HG03103 (cell line): ENCODE results near the gene REXO4.
"Not testable (repeated sequence)": the region's sequence is repeated elsewhere in the genome, so short reads cannot be mapped to it uniquely, and the experiment has no call there.

Source experiments
- ATAC-seq: cut with Tn5 transposase; IDR thresholded peaks from one replicate; pipeline ENCODE4 v1.9.1; 2021; ENCODE audit warnings: low read depth; ENCODE audit not compliant: unreplicated experiment

REXO4 gene

DNA sequence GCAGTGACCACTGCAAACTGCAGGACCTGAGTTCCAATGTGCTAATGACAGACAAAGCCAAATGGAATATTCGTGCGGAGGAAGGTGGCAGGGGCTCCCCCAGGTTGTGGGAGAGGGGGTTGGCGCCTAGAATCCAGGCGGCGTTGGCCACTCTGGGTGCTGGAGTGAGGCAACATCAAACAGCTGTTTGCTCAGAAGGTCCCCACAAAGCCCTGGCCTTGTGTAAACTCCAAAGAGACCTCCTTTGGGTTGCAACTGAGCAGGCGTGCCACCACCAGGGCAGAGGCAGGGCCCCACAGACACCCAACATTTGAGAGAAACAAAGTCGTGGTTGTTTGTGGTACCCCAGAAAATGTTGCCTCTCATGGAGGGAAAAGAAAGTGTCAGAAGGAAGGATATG is 27.1 kb downstream of the REXO4 start:
- no peak for ATAC-seq

DNA sequence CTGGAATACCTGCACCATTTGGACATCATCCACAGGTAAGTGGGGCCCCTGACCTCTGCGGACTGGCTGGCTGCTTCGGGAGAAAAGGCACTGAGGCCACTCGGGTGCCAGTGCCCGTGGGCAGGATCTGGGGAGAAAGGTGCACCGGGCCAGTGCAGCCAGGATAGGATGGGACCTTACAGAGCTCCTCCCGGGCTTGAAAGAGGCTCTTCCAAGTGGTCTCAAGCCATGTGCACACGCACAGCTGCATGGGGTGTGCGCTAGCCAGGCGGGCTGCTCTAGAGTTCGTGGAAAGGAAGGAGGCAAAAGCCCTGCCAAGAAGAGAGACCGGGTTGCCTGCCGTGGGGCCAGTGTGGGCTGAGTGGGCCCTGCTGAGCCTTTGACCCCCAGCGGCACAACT is 28.2 kb downstream of the REXO4 start:
- ATAC-seq = no peak

DNA sequence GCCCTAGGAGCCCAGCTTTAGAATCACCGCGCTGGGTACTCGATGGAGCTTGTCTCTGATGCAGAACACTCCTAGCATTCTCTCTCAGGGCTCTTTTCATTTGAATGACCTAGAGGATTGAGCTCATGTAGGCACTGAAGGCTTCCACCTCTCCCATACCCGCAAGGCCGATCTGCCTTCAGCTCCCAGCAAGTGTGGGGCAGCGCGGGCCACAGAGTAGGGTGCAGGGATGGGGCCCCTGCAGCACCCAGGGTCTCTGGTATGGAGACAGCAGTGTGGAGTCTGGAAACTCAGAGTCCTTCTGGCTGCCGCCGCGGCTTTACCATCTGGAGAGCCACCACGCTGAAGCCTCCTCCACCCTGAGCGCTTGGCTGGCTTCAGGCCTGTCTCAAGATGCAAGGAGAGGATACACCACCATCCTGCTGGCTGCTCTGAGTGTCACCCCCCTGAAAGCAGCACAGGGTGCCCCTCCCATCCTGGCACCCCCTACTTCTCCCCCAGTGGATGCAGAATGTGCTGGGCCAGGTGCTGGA is 28.7 kb downstream of the REXO4 start:
- ATAC-seq = no peak

DNA sequence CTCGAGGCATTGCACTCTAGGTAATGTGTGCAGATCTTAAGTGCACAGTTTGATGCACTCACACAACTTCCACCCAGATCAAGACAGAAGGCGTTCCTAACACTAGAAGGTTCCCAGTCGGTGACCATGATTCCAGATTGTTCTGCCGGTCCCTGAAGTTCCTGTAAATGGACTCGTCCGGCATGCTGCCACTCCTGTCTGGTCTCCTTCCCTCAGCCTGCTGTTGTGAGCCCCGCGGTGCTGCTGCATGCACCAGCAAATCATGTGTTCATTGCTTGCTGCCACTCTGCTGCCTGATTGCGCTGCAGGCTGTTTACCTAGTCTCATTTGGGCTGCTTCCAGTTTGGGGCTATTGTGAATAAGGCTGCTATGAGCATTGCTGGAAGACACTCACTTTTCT is 30.1 kb downstream of the REXO4 start:
- ATAC-seq = no peak

DNA sequence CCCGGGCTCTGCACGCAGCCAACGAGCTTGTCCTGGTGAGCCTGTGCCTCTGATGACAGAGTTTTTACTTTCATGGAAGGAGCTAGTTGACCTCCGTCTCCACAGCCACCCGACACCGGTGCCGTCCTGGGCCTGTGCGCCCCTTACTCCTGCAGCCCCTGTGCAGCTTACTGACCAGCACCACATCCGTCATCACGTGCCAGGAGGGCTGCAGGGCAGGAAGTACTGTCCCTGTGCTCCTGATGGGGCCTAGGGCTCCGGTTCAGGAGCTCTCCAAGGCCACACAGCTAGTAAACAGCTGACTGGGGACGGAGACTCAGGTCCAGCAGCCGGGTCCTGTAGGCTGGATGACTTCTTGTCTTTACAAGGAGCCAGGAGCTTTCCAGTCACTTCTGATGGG is 31.5 kb downstream of the REXO4 start:
- ATAC-seq = no peak

DNA sequence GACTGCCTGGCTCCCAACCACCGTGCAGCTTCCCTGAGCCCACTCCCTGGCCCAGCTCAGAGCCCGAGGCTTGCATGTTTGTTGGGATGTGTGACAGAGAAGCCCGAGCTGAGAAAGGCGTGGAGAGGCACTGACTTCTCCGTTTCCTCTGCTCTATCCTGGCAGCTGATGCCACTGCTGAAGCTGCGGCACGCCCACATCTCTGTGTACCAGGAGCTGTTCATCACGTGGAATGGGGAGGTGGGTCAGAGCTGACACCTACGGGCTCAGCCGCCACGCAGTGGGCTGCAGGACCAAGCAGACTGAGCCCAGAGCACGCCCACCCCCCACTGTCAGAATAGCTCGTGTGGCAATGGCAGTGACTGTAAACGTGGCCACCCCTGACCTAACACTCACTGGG is 32.4 kb downstream of the REXO4 start:
- no peak for ATAC-seq

DNA sequence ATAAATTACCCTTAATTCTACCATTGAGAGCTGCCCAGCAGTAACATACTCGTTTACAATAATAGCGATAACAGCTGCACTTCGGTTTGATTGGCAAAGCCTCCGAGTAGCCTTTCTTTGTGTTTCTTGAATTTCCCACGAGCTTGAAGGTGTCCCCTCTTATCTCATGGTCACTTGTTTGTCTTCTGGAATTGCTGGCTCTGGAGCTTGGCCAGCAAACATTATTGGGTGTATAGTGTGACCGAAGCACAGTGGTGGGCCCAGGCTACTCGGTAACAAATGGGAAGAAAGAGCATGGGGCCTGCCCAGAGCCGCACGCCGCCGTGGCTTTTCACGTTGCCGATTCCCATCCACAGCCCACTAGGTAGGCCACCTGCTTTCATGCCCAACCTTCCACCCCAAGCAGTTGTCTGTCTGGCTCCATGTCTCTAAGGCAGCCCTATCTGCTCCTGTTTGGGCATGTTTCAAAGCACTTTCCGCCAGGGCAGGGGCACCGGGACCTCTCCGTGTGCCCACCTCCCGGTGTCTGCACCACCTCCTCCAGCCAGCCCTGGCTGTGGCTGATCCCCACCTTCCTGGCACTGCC is 33.0 kb downstream of the REXO4 start:
- no peak for ATAC-seq

DNA sequence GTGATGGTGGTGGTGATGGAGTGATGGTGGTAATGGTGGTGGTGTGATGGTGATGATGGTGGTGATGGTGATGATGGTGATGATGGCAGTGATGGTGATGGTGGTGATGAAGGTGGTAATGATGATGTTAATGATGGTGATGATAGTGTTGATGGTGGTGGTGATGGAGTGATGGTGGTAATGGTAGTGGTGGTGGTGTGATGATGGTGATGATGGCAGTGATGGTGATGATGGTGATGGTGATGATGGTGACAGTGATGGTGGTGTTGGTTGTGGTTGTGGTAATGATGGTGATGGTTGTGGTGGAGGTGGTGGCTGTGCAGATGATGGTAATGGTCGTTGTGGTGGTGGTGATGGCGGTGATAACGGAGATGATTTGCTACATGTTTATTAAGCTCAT is 34.4 kb downstream of the REXO4 start:
- no peak for ATAC-seq

DNA sequence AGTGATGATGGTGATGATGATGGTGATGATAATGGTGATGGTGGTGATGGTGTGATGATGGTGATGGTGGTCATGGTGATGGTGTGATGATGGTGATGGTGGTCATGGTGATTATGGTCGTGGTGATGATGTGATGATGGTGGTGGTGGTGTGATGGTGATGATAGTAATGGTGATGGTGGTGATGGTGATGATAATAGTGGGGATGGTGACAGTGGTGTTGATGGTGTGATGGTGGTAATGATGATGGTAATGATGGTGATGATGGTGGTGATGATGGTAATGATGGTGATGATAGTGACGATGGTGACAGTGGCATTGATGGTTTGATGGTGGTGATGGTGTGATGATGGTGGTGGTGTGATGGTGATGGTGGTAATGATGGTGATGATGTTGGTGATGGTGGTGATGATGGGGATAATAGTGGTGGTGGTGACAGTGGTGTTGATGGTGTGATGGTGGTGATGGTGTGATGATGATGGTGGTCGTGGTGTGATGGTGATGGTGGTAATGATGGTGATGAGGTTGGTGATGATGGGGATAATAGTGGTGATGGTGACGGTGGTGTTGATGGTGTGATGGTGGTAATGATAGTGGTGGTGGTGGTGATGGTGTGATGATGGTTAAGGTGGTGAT is 35.2 kb downstream of the REXO4 start:
- ATAC-seq = no peak

DNA sequence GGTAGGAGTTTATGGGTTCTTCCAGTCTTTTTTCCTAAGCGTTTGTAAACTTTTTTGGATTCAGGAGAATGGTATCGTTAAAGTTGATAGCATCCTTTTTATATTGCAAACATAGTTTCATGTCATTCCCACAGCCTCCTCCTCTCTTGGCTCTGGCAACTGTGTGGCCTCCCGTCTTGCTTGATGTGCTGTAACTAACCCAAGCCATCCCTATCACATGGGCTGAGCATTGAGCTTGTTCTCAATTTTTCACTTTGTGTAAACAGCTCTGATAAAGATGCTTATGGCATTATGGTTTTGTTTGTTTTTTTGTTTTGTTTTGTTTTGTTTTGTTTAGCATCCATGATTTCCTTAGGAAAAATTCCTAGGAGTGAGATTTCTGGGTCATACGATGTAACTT is 37.1 kb downstream of the REXO4 start:
- no peak for ATAC-seq

DNA sequence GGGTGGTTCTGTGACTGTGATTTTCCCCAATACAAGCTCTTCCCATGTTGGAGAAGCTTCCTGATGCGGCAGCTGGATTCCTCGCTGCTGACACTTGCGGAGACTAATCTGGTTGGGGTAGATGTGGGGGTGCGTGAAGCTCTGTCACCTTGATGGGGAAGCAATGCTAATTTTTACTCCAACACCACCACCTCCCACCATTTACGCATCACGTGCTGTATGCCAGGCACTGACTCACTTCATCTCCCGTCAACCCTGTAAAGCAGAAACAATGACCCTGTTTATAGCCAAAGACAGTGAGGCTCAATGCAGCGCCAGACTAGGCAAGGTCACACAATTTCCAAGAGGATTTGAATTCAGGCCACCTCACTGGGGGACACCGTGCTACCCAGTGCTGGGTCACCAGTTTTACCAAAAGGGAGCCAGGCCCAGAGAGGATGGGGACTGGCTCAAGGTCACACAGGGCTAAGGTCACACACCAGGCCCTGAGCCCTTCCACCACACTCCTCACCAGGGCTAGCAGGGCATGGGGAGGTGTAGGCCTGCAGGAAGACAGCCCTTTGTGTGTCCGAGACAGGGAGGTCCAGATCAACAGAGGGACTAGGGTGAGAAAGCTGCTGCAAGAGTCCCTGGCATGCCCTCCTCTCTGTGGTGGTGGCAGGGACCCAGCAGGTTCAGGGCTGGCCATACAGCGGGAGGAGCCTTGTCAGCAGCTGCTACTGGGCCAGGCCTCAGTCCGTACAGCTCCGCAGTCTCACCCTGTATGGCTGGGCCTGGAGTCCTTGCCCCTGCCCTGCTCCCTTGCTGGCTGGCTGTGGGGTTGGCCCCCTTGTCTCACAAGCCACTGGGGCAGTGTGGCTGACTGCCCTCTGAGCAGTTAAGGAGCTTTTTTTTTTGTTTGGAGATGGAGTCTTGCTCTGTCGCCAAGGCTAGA is 38.4 kb downstream of the REXO4 start:
- no peak for ATAC-seq

DNA sequence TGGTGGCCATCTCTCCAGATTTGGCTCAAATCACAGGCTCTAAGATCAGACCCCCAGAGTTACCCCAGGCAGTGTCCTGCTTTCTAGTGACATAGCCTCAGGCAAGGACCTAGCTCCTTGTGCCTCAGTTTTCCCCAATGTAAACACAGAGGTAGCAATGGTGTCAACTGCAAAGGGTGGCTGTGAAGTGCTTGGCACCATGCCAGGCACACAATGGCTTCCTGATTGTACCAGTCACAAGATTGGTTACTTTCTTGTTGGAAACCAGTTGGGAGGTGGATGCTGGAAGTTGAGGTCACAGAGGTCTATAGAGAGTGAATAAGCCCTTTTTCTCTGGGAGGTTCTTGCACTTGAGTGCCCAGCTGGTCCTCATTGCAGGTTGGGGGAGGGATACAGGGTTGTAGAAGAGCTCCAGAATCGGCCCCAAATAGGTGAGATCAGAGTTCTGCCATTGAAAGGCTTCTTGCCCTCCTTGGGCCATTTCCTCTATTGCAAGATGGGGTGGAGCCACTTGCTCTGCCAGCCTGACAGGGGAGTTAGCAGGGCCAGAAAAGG is 39.3 kb downstream of the REXO4 start:
- ATAC-seq = no peak

DNA sequence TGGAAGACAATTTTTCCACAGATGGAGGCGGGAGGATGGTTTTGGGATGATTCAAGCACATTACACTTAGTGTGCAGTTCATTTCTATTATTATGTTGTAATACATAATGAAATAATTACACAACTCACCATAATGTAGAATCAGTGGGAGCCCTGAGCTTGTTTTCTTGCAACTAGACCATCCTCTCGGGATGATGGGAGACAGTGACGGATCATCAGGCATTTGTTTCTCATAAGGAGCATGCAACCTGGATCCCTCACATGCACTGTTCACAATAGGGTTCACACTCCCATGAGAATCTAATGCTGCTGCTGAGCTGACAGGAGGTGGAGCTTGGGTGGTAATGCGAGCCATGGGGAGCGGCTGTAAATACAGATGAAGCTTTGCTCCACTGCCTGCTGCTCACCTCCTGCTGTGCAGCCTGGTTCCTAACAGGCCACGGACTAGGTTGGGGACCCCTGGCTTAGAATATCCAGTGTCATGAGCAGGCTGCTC is 40.0 kb downstream of the REXO4 start:
- no peak for ATAC-seq

DNA sequence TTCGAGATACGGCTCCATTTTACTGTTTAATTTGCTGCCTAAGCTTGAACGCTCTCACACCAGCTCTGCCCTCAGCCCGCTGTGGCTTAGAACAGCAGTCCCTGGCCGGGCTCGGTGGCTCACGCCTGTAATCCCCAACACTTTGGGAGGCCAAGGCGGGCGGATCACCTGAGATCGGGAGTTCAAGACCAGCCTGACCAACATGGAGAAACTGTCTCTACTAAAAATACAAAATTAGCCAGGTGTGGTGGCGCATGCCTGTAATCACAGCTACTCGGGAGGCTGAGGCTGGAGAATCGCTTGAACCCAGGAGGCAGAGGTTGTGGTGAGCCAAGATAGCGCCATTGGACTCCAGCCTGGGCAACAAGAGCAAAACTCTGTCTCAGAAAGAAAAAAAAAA is 40.5 kb downstream of the REXO4 start:
- not testable (repeated sequence) for ATAC-seq

DNA sequence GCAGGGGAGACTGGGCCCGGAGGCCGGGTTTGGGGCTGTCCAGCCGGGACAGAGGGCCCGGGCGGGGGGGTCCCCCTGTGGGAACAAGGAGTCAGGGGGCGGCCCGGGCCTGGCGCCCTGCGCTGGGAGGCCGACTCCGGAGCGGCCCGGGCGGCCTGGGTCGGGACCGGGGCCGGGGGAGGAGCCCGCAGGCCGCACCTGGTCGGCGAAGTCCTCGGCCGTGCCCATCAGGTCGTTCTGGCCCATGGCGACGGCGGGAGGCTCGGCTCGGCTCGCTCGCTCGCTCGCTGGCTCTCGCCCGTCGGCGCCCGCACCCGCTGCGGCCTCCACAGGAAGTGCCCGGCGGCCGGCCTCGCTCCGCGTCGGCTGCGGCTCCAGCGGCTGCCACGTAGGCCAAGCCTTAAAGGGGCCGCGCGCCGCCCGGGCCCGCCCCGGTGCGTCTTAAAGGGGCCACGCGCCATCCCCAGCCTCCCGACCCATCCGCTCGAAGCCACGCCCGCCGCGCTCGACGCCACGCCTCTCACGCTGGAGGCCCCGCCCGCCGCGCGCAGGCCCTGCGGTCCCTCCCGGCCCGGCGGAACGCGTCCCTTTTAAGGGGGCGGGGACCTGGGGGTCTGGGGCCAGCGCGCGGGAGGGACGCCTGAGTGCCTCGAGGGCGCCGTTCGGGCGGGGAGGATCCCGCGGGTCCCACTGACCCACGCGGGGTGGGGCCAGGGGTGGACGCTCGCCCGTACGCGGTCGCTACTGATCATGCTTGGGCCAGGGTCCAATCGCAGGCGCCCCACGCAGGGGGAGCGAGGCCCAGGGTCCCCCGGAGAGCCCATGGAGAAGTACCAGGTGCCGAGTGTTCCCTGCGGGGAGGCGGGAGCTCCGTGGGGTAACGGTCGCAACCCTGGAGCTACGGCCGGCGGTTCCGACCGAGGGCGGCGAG is 41.8 kb downstream of the REXO4 start, which contains the start of the genes STKLD1 and SURF4:
Gene STKLD1, plus strand, starts transcription at position 643 of the 931 bp plus-strand sequence. Its CDS starts 108 bp downstream, at position 751.
Gene SURF4, minus strand, starts transcription at position 337 of the 931 bp plus-strand sequence. Its CDS starts 91 bp downstream, at position 246.
- ATAC-seq = peak; percentile 76

DNA sequence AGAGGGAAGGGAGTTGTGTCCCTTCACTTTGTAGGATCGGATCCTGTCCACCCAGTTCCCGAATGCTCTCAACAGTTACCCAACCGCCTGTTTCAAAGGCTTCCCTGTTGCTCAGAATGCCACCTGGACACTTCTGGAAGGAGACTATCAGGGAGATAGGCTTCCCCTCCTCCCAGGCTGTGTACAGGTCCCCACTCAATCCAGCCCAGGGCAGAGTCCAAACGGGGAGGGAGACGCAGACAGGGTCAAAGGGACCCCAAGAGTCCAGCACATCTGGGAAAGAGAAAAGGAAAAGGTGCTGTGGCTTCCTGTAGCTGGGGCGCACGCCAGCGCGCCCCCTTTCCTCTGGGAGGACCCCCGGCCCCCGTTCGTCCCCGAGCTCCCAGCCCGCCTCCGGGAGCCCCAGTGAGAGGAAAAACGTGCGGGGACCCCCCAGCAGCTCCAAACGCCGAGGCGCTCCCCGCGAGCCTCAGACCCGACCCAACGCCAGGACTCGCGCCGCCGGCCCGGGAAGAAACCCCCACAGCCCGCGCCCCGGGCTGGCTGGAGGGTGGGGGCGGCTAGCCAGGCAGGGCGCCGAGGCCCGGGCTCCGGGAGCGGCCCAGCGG is 42.6 kb downstream of the REXO4 start:
- ATAC-seq = no peak

DNA sequence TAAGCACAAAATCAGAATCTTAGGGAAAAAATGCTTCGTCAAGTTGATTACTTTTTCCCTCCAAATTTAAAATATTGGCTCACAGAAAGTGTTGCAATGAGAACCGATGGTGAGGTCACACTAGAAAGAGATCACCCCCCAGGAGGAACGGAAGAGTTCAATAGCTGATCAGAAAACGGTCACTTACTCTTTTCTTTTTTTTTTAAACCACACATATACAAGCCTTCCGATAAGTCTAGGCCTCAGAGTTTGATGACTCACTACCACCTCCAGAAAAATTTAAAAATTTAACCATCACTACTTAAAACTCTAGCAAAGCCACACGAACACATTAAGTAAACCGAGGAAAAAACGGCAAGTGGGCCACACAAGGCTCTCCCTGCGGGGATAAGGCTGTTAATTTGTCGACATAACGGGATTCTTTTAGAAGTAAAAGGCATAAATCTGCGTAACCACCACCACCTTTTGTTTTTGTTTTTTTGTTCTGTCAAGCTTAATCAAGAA is 43.1 kb downstream of the REXO4 start:
- no peak for ATAC-seq

DNA sequence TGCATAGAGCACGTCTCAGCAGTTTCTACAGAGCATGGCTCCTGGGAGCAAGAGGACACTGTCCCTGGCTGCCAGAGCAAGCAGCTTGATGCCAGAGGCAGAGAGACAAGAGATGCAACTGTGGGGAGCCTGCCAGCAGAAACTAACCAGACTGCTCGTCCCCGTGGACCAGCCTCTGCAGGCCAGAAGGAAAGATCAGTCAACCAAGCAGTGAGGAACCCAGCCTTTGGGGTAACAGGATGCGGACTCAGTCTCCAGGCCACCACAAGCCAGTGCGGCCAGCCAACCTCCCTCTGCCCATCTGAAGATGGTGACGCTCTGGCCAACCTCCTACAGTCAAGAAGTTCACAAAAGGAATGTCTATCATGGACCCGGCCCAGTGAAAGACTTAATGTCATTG is 45.7 kb downstream of the REXO4 start:
- ATAC-seq = no peak

DNA sequence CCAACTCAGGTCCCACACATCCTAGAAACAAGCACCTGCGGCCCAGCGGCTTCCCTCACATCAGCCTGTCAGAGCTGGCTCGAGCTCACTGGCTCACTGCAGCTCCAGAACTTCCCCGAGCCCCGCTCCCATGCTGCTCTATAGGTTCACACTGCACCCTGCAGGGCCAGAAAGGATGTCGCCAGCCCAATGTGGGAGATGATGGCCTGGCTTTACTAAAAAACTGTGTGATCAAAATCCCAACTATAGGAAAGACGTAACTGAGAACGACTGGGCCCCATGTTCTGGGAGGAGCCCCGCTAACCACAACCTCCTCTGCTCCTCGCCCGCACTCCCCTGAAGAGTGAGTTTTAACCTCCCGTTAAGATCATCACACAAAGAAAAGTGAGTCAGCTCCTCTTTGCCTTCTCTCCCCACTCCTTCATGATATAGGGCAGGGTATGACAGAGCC is 46.5 kb downstream of the REXO4 start:
- ATAC-seq = no peak
